NCI-H524 (cell line): ENCODE results near the gene KIF4A.

Experiments used
- DNase-seq, 2 experiments: peaks; one replicate each; lab custom pipeline; 2025; lab: John Stamatoyannopoulos, UW

The KIF4A gene

GRCh38 chrX:70402721-70403120 lies 112.8 kb downstream of the KIF4A start:
- DNase-seq, result no peak

- DNase-seq, result no peak
Observed at GRCh38 chrX:70405003-70405402, 115.1 kb downstream of the KIF4A start.

- DNase-seq, result no peak
Observed at GRCh38 chrX:70410921-70411320, 121.0 kb downstream of the KIF4A start.

GRCh38 chrX:70411475-70411874 lies 121.6 kb downstream of the KIF4A start:
- no peak for DNase-seq

GRCh38 chrX:70421618-70422017 lies 131.7 kb downstream of the KIF4A start:
- peak in 1 of 2 experiments; percentile 15 for DNase-seq

GRCh38 chrX:70422851-70423341 lies 133.0 kb downstream of the KIF4A start, which contains the start of gene GDPD2:
TSS of gene GDPD2 (plus strand) at chrX:70423314. CDS start at chrX:70424985, 1,671 bp downstream.
- DNase-seq, result peak; percentile 39 to 63

- DNase-seq, result no peak
Observed at GRCh38 chrX:70423936-70424675, 134.2 kb downstream of the KIF4A start.

- DNase-seq, result no peak
Observed at GRCh38 chrX:70424801-70425200, 134.9 kb downstream of the KIF4A start.

GRCh38 chrX:70426286-70427278 lies 136.7 kb downstream of the KIF4A start:
- DNase-seq, result no peak

GRCh38 chrX:70427365-70427764 lies 137.5 kb downstream of the KIF4A start:
- no peak for DNase-seq

- DNase-seq, result no peak
Observed at GRCh38 chrX:70429759-70430158, 139.9 kb downstream of the KIF4A start.

GRCh38 chrX:70432936-70433847 lies 143.3 kb downstream of the KIF4A start:
- DNase-seq, result no peak

GRCh38 chrX:70433848-70434351 lies 144.0 kb downstream of the KIF4A start:
- DNase-seq, result peak; percentile 75 to 78

GRCh38 chrX:70434352-70434866 lies 144.5 kb downstream of the KIF4A start:
- DNase-seq, result peak; percentile 85 to 92

- no peak for DNase-seq
Observed at GRCh38 chrX:70434914-70435586, 145.1 kb downstream of the KIF4A start.

- DNase-seq, result peak; percentile 74 to 89
Observed at GRCh38 chrX:70436343-70436742, 146.4 kb downstream of the KIF4A start.

GRCh38 chrX:70437011-70437410 lies 147.1 kb downstream of the KIF4A start:
- no peak for DNase-seq

GRCh38 chrX:70437921-70438665 lies 148.2 kb downstream of the KIF4A start:
- DNase-seq, result no peak

- no peak for DNase-seq
Observed at GRCh38 chrX:70439016-70439415, 149.1 kb downstream of the KIF4A start.

GRCh38 chrX:70442224-70442623 lies 152.3 kb downstream of the KIF4A start:
- DNase-seq, result no peak
